K562 (cell line): ENCODE data around the gene SDSL. TPM values are rescaled to one million over a fixed set of nuclear protein-coding genes. Genes with fewer than 3 reads are reported as not detected.

Experiments
- ATAC-seq: fragments of 200-7000 bp; cut with Tn5 transposase; 3 replicates; pipeline ENCODE4 v1.9.1; 2020; ENCODE audit warnings: moderate library complexity
- BruUV-seq: library from RNA; stranded (reverse); fragments of 400-500 nt; replicated peaks from 2 replicates; lab custom pipeline; 2021; lab: Mats Ljungman, UMichigan
- CTCF ChIA-PET: fragments of 300-600 bp; formaldehyde crosslinking; extraction: SDS; loops from one replicate; lab custom pipeline; 2021; ENCODE audit warnings: low intra/inter-chr PET ratio; lab: Yijun Ruan, JAX
- POLR2A ChIA-PET: fragments of 300-600, 350-650 bp; sonication (Branson Sonifier 250); formaldehyde crosslinking; extraction: SDS; loops from one replicate; lab custom pipeline; 2021; ENCODE audit warnings: antibody characterized with exemption, inconsistent platforms; lab: Yijun Ruan, JAX
- DNase-seq, 4 experiments: peaks; one replicate each; pipeline versions ENCODE4 v3.0.0 to v3.0.0-alpha.2; 2011 to 2018; ENCODE audit warnings: low spot score in 3 of 4, mixed read lengths in 3 of 4; ENCODE audit errors: extremely low read depth in 1 of 4
- FAIRE-seq: peaks from 2 replicates; lab custom pipeline; 2011; peaks lifted over from hg19 to GRCh38; lab: Jason Lieb, UNC
- H2AFZ ChIP-seq: 2 replicates; pipeline ENCODE4 v1.6.0; 2011; ENCODE audit warnings: low read depth, low read length, control low read depth, inconsistent platforms
- H3K27ac ChIP-seq: fragments of 200-600 bp; 3 replicates; pipeline ENCODE4 v1.8.0; 2011; ENCODE audit warnings: low read depth, mild to moderate bottlenecking, control low read depth, inconsistent platforms, low read length, moderate library complexity, mixed read lengths; ENCODE audit errors: extremely low read depth
- H3K27me3 ChIP-seq, 2 experiments: fragments of 300-600 bp in 1 of 2; 2 replicates in 1 of 2; 3 replicates in 1 of 2; pipeline versions ENCODE4 v1.6.0 to v1.8.0; 2011; ENCODE audit warnings: inconsistent platforms in 2 of 2, low read length in 2 of 2, mild to moderate bottlenecking in 1 of 2, mixed read lengths in 1 of 2, moderate library complexity in 1 of 2; ENCODE audit not compliant: control insufficient read depth in 2 of 2, insufficient read depth in 2 of 2
- H3K36me3 ChIP-seq: fragments of 300-600 bp; 3 replicates; pipeline ENCODE4 v1.8.0; 2011; ENCODE audit warnings: mild to moderate bottlenecking, low read length, inconsistent platforms; ENCODE audit not compliant: control insufficient read depth, insufficient read depth
- H3K4me1 ChIP-seq, 2 experiments: fragments of 200-600 bp in 1 of 2; replicated peaks in 1 of 2; 2 replicates in 1 of 2; 3 replicates in 1 of 2; pipeline versions ENCODE4 v1.5.1 to v1.8.0; 2011; ENCODE audit warnings: inconsistent platforms in 2 of 2, low read length in 2 of 2, mild to moderate bottlenecking in 1 of 2, mixed read lengths in 1 of 2, moderate library complexity in 1 of 2; ENCODE audit not compliant: control insufficient read depth in 2 of 2, insufficient read depth in 2 of 2
- H3K4me2 ChIP-seq: 2 replicates; pipeline ENCODE4 v1.6.1; 2011; ENCODE audit warnings: low read length, control low read depth, inconsistent platforms, mixed read lengths; ENCODE audit not compliant: insufficient read depth
- H3K4me3 ChIP-seq: fragments of 200-600 bp; sonication (generic), shearing (Covaris generic); 2 replicates; pipeline ENCODE4 v1.5.1; 2016; ENCODE audit warnings: control low read depth, inconsistent platforms
- H3K79me2 ChIP-seq: fragments of 200-600 bp; 3 replicates; pipeline ENCODE4 v1.8.0; 2011; ENCODE audit warnings: low read length, inconsistent platforms; ENCODE audit not compliant: control insufficient read depth, insufficient read depth
- H3K9ac ChIP-seq, 2 experiments: 2 replicates each; pipeline versions ENCODE4 v1.6.0 to v1.6.1; 2011; ENCODE audit warnings: low read depth in 2 of 2, low read length in 2 of 2, control low read depth in 1 of 2, inconsistent platforms in 1 of 2, mild to moderate bottlenecking in 1 of 2, mixed read lengths in 1 of 2; ENCODE audit not compliant: insufficient read depth in 1 of 2
- H3K9me1 ChIP-seq: one replicate; pipeline ENCODE4 v1.6.0; 2011; ENCODE audit warnings: inconsistent platforms, mild to moderate bottlenecking, low read length, moderate library complexity; ENCODE audit not compliant: control insufficient read depth, insufficient read depth
- H3K9me3 ChIP-seq: replicated peaks from 2 replicates; pipeline ENCODE4 v1.5.1; 2011; ENCODE audit warnings: low read depth, low read length, inconsistent platforms; ENCODE audit not compliant: control insufficient read depth, insufficient read depth
- H4K20me1 ChIP-seq: replicated peaks from 2 replicates; pipeline ENCODE4 v1.6.1; 2011; ENCODE audit warnings: low read length, inconsistent platforms, mixed read lengths; ENCODE audit not compliant: control insufficient read depth, insufficient read depth
- ELF1 ChIP-seq: fragments of 200-800 bp; sonication (Bioruptor generic); IDR thresholded peaks from 2 replicates; pipeline ENCODE4 v1.6.1; 2016; ENCODE audit warnings: missing genetic modification characterization, missing compliant biosample characterization
- HNRNPUL1 ChIP-seq: fragments of 200-400 bp; formaldehyde crosslinking; IDR thresholded peaks from 2 replicates; pipeline ENCODE4 v1.6.1; 2017; ENCODE audit warnings: low read length
- KDM5B ChIP-seq: fragments of 200-600 bp; sonication (generic); IDR thresholded peaks from 2 replicates; pipeline ENCODE4 v1.6.1; 2012; ENCODE audit warnings: low read depth, mild to moderate bottlenecking, moderate library complexity, low read length, control low read depth, inconsistent platforms; ENCODE audit not compliant: insufficient replicate concordance
- MYC ChIP-seq, 2 experiments: fragments of 250-450 bp in 1 of 2; sonication (Bioruptor Pico) in 1 of 2; IDR thresholded peaks; 2 replicates each; pipeline versions ENCODE4 v1.5.1 to v1.6.1; 2012 to 2021; ENCODE audit warnings: low read depth in 2 of 2, borderline replicate concordance in 1 of 2, improper control_type of control experiment in 1 of 2, low read length in 1 of 2, mild to moderate bottlenecking in 1 of 2, moderate library complexity in 1 of 2
- NFIC ChIP-seq: fragments of 450-650 bp; IDR thresholded peaks from 2 replicates; pipeline ENCODE4 v1.6.1; 2017; ENCODE audit warnings: mild to moderate bottlenecking, inconsistent platforms
- PPARD ChIP-seq: fragments of 250-450 bp; sonication (Bioruptor Pico); IDR thresholded peaks from 2 replicates; pipeline ENCODE4 v1.8.0; 2022; ENCODE audit warnings: inconsistent platforms, mild to moderate bottlenecking, moderate library complexity
- ZKSCAN1 ChIP-seq: fragments of 150-350 bp; IDR thresholded peaks from 2 replicates; pipeline ENCODE4 v1.6.1; 2016; ENCODE audit warnings: low read depth, low read length
- WGBS: fragments of 100-300 bp; shearing (Covaris generic); methylation state at CpG from one replicate; pipeline ENCODE4 v1.1.6; 2016; ENCODE audit warnings: low coverage, mixed read lengths; ENCODE audit not compliant: insufficient coverage; ENCODE audit errors: missing lambda C conversion rate; 5-methylcytosine and 5-hydroxymethylcytosine counted together
- in situ Hi-C: fragments of 300-500 bp; cut with MboI; formaldehyde crosslinking; loops from 4 replicates; pipeline ENCODE4 v1.15.0; 2018; ENCODE audit warnings: inconsistent platforms, mixed read lengths
- intact Hi-C: fragments of 100-400 bp; cut with micrococcal nuclease; formaldehyde crosslinking; loops from 2 replicates; pipeline ENCODE4 v1.14.2; 2022
- polyA plus RNA-seq, 8 experiments: library from polyadenylated mRNA; depleted of rRNA in 4 of 8; stranded (reverse) in 5 of 8; unstranded in 3 of 8; fragments of >200 nt; fragmentation: Nextera tagmentation in 2 of 8; fragmentation: Illumina TruSeq in 1 of 8; extraction: Ambion mirVana in 2 of 8; extraction: Trizol in 1 of 8; gene quantifications; 2 replicates each; pipeline versions ENCODE4 v1.2.1 to v1.2.3, GENCODE V29; 2011 to 2014; ENCODE audit warnings: inconsistent platforms in 1 of 8, missing spikeins in 1 of 8
- total RNA-seq, 7 experiments: library from RNA; depleted of rRNA in 6 of 7; stranded (reverse); fragments of >200 nt in 6 of 7; fragmentation: Illumina TruSeq in 2 of 7; extraction: Trizol in 2 of 7; gene quantifications; 2 replicates each; pipeline versions ENCODE4 v1.2.1 to v1.2.3, GENCODE V29; 2011 to 2021; ENCODE audit warnings: low replicate concordance in 1 of 7
- TF ChIP-seq, protein P1 (sequence below): fragments of 450-650 bp; formaldehyde crosslinking; IDR thresholded peaks from 2 replicates; pipeline ENCODE4 v1.4.0; 2020; ENCODE audit warnings: mild to moderate bottlenecking, mixed read lengths

Gene SDSL
- total and polyA plus RNA-seq, 9 of the 15 experiments (the other 6 are each of a cell fraction or from before 2014, with no cell fraction given), result 0.31 to 11.0 (median 7.4) TPM

DNA sequence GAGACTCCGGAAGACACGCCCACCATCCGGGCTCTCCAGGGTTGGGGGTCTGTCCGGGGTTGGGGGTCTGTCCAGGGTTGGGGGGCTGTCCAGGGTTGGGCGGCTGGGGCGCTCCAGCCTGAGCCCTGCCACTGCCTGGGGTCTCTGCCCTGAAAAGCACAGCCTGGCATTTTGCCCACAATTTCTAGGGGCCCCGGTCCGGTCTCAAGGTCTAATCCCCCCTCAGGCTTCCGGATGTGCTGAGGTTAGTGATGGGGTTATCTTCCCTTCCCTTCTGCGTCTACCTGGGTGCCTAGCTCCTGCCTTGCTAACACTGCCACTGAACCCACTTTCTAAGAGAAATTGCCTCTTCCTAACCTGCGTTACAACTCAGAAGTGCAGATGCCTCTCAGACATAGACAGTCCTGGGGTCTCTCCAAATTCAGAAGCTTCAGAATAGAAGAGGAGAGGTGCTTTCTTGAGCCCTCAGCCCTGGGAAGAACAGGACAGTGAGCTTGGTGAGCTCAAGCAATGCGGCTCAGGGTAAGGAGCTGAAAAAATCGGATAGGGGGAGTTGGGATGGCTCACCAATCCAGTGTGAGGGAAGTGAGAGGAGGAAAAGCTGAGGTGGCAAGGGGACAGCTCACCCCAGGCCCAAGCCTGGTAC, 43.8 kb downstream of the SDSL start:
- ChIA-PET CTCF (interaction anchor here (0.6 kb wide), 1 partner anchor 445 kb away, joined by 4 read pairs; no protein-coding TSS in a partner anchor), POLR2A (interaction anchor here (0.7 to 0.9 kb wide), 2 partner anchors 8 to 270 kb away, joined by 3 to 4 read pairs; no protein-coding TSS in a partner anchor)
- H3K9me1 ChIP-seq, result no peaks in the 10 kb centered on the region
- H3K27ac ChIP-seq, result no peak overlapping the region
- WGBS, result 7% methylated on average over 11 of the region's 13 CpGs
- ATAC-seq (no peak), DNase-seq (no peak), FAIRE-seq (peak; percentile 51)
- TF ChIP-seq NFIC (peak; percentile 63), MYC (IDR thresholded peaks at IDR 0.05; ENCODE audit: low read depth, low read length) (no peak), MYC (CRISPR knock-in tag; IDR thresholded peaks at IDR 0.05; ENCODE audit: borderline replicate concordance, low read depth) (no peak), ZKSCAN1 (no peak), ELF1 (tag) (no peak), KDM5B (no peak), PPARD (CRISPR knock-in tag) (no peak), HNRNPUL1 (no peak)
- TF ChIP-seq, protein P1, sequence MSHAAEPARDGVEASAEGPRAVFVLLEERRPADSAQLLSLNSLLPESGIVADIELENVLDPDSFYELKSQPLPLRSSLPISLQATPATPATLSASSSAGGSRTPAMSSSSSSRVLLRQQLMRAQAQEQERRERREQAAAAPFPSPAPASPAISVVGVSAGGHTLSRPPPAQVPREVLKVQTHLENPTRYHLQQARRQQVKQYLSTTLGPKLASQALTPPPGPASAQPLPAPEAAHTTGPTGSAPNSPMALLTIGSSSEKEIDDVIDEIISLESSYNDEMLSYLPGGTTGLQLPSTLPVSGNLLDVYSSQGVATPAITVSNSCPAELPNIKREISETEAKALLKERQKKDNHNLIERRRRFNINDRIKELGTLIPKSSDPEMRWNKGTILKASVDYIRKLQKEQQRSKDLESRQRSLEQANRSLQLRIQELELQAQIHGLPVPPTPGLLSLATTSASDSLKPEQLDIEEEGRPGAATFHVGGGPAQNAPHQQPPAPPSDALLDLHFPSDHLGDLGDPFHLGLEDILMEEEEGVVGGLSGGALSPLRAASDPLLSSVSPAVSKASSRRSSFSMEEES (CRISPR knock-in tag), result no peak
- in situ Hi-C loops (no loop called here), intact Hi-C loops (loop anchor here (10.0 kb wide), 1 partner anchor 119 kb away; no protein-coding TSS in a partner anchor)
- H3K9ac ChIP-seq, result no peak overlapping the region
- no peaks in the 10 kb centered on the region for H3K9me3 ChIP-seq
- H4K20me1 ChIP-seq, result peaks cover 24% of the 10 kb centered on the region
- H3K4me2 ChIP-seq, result no peak overlapping the region
- BruUV-seq, result no TSS peak
- H3K4me3 ChIP-seq, result no peak overlapping the region
- peaks cover 60 to 78% of the 10 kb centered on the region in 2 experiments for H3K27me3 ChIP-seq
- no peaks in the 10 kb centered on the region for H3K36me3 ChIP-seq
- H3K4me1 ChIP-seq, result peaks cover 0 to 60% of the 10 kb centered on the region in 2 experiments; a peak in 3 of 5 replicates
- no peak overlapping the region for H2AFZ ChIP-seq
- H3K79me2 ChIP-seq, result no peaks in the 10 kb centered on the region
